ENCODE results near the gene GSE1.
"Not testable (repeated sequence)": the region's sequence is repeated elsewhere in the genome, so short reads cannot be mapped to it uniquely, and the experiment has no call there.

DNA sequence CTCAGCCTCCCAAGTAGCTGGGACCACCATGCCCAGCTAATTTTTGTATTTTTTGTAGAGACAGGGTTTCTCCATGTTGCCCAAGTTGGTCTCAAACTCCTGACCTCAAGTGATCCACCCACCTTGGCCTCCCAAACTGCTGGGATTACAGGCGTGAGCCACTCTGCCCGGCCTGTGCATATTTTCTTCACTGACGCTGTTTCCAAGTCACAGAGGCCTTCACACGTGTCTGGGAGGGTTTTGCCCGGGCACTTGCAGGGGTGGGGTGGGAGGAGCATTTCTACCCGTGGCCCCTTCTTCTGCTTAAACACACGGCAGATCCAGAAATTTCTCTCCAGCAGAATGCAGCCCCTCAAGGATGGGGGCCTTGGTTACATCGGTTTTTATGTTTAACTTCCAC, 20.8 kb upstream of the GSE1 start:
- not testable (repeated sequence) for TF ChIP-seq TAF1 (IDR thresholded peaks at IDR 0.05; ENCODE audit: borderline replicate concordance, low read depth, low read length); POLR2A (IDR thresholded peaks at IDR 0.05; ENCODE audit: low read depth, low read length); POLR2AphosphoS5 (IDR thresholded peaks at IDR 0.05; ENCODE audit: low read depth, low read length)

Data from GM12892 (cell line).